Head of caudate nucleus (tissue), 42 donors: ENCODE data around the gene TCP11L2.
A peak's percentile ranks its signal among the peaks of the same experiment; 100 is the strongest.

ENCODE experiments used
- DNase-seq, 42 donors: peaks; one replicate each; pipeline versions ENCODE4 v3.0.0 to v3.0.0-alpha.2; 2020 to 2021; ENCODE audit warnings: mixed read lengths in 7 of 42
- intact Hi-C: fragments of 100-400 bp; cut with DNase I; formaldehyde crosslinking; loops from one replicate; pipeline ENCODE4 v1.15.0; 2022

The TCP11L2 gene

GRCh38 chr12:106329231-106329982, 26.9 kb downstream of the TCP11L2 start:
- peak in 1 of 42 donors; percentile 44 for DNase-seq
- intact Hi-C loops: no loop called here

DNA sequence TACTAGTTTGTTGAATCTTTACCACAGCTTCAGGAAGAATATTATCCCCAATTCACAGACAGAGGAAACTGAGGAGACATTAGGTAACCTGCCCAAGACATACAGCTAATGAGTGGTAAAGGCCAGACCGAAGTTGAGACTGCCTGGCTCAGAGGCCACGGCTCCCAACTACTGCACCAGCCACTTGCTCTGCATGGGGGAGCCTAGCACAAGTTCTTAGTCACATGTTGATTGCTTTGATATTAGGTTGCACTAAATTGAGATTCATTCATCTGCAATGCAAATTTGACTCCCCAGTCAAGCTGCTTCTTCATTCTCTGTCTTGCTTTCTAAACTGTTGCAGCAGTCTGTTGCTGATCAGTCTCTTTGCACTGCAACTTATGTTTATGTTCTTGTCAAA, 29.1 kb downstream of the TCP11L2 start:
- DNase-seq: no peak

GRCh38 chr12:106332536-106332935, 30.0 kb downstream of the TCP11L2 start:
- intact Hi-C loops: no loop called here
- DNase-seq: no peak

More for the DNA sequence above, 29.1 kb downstream of the TCP11L2 start:
- intact Hi-C loops: no loop called here

- no peak for DNase-seq
- intact Hi-C loops: no loop called here
These were observed 30.5 kb downstream of the TCP11L2 start for GRCh38 chr12:106333010-106333409.

DNA sequence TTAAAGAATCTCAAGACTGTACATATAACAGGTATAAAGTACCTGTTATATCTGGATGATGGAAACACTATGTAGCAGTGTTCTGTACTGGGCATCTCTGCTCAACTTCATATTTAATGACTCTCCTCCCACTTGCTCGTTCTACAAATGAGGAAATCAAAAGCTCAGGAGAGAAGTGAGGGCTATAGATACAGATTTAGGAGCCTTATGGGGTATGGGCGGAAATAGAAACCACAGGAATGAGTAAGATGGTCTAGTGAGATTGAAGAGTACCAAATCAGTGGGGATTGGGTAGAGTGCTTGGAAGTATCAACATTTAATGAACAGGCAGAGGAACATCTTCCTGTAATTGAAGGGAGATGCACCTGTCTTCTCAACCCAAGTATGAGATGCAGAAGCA, 31.2 kb downstream of the TCP11L2 start:
- intact Hi-C loops: no loop called here
- no peak for DNase-seq

GRCh38 chr12:106341086-106341877, 38.7 kb downstream of the TCP11L2 start:
- intact Hi-C loops: no loop called here
- DNase-seq: no peak

GRCh38 chr12:106342397-106343213, 40.1 kb downstream of the TCP11L2 start:
- intact Hi-C loops: no loop called here
- peak in 5 of 42 donors; percentile 20 to 50 (median 30) for DNase-seq

DNA sequence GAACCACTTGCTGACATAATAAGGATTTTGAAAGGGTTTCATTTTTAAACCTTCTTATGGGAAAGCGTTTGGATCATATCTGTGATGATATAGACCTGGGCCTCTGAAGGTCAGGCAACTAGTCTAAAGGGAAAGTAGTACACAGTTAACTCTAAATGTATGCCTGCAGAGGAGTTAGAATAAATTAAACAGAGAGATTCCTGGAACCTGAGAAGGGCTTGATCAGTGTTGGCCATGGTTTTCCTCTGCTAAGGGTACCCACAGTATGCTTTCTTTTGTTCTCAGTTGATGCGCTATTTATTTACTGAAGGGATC, 40.6 kb downstream of the TCP11L2 start:
- no peak for DNase-seq
- intact Hi-C loops: no loop called here

DNA sequence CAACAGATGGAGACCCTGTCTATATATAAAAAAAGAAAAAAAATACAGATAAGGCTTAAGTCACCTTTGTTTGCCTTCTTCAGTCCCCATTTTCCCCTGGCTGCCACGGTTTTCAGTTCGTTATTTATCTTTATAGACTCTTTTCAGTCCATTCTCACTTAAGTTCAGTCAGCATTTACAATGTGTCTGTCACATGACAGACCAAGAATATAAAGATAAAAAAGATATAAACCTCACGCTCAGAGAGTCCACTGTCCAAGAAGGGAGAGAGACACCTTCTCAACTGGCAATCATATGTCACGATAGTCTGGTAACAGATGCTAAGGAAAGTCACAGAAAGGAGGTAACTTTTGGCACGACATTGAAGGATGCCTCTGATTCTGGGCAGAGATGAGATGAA, 41.6 kb downstream of the TCP11L2 start:
- intact Hi-C loops: no loop called here

DNA sequence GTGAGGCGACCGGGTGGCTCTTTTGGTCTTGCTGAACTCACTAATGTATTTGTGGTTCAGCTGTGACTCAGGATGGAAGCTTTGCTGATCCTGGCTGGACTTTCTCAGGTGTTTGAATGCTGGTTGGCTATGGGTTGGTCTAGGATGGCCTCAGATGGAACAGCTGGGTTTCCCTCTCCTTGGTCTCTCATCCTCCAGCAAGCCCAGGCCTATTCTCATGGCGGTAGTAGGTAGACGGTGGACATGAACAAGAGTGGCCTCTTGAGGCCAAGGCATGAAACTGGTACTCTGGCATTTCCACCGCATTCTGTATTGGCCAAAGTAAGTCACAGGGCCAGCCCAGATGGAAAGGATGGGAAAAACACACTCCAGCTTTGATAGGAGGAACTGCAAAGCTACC, 43.2 kb downstream of the TCP11L2 start:
- intact Hi-C loops: no loop called here
- DNase-seq: peak in 32 of 42 donors; percentile 15 to 73 (median 40)

More for the DNA sequence above, 41.6 kb downstream of the TCP11L2 start:
- DNase-seq: no peak

- intact Hi-C loops: no loop called here
- no peak for DNase-seq
These were observed 45.9 kb downstream of the TCP11L2 start for GRCh38 chr12:106348411-106348810.

GRCh38 chr12:106353175-106353574, 50.6 kb downstream of the TCP11L2 start:
- DNase-seq: no peak
- intact Hi-C loops: no loop called here

DNA sequence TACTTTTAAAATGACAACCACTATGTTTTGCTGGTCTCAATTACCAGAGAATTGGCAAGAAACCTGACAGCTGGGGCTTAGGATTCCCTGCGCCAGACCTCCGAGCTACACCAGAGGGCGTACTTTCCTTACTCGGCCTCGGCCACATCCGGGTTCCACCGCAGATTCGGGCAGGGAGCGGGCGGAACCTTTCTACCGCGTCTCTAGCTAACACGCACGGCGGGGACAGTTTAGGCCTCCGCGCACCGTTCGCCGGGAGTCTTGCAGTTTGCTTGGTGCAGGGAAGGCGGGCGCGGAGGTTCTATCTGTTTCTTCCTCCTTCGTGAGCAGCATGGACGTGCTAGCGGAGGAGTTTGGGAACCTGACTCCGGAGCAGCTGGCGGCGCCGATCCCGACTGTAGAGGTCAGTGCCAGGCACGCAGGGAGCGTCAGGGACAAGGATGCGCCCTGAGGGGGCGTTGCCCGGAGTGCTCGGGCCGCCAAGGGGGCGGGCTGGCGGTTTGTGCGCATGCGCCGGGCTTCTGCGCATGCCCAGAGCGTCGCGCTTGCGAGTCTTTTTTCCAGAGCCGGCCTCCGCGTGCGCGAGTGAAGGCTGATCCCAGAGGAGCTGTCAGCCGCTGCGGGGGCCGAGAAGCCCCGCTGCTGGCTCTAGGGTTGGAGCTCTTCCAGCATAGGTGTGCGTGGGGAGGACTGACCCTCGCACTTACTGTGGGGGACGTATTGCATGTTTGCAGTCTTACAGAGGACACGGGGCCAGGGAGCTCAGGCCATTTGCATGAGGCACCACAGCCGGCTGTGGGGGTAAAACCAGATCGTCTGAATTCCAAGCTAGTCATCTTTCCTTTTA, 55.2 kb downstream of the TCP11L2 start, which contains the start of gene POLR3B:
POLR3B (plus strand) TSS at position 200 of the 847 bp plus-strand sequence; CDS start at position 332, 132 bp downstream.
- peak; percentile 90 to 98 (median 96) for DNase-seq
- intact Hi-C loops: loop anchor here (2.0 to 5.0 kb wide), 3 partner anchors 53 to 130 kb away; partner anchors contain the start of gene CKAP4

DNA sequence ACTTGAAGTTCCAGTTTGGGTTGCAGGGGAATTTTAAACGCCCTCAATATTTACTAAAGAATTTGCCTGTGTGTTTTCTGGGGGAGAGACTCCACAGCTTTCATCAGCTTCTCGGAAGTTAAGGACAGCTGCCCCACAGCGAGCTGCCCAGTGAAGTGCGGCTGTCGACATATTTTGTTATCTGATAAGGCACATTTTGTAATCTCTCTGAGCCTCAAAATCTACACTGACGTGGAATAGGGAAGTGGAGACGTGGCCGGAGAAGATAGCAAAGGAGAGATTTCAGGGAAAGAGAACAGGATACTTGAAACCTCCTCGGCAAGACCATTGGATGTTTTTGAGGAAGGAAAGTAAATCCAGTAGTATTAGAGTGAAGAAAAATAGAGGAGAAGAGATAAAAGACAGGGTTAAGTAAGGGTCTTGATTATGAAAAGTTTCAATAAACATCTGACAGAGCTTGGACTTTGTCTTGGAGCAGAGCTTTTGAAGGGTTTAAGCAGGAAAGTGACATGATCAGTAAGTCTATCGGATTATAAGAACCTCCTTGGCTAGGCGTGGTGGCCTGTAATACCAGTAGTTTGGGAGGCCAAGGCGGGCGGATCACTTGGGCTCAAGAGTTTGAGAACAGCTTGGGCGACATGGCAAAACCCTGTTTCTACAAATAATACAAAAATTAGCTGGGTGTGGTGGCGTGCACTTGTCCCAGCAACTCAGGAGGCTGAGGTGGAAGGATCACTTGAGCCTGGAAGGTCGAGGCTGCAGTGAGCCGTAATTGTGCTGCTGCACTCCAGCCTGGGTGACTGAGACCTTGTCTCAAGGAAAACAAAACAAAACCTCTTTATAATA, 56.1 kb downstream of the TCP11L2 start:
- DNase-seq: peak in 3 of 42 donors; percentile 9 to 40 (median 27)
- intact Hi-C loops: loop anchor here (5.0 kb wide), 2 partner anchors 111 to 131 kb away; partner anchors contain the start of gene CKAP4

- no peak for DNase-seq
- intact Hi-C loops: loop anchor here (5.0 kb wide), 2 partner anchors 113 to 133 kb away; partner anchors contain the start of gene CKAP4
These were observed 57.3 kb downstream of the TCP11L2 start for GRCh38 chr12:106359646-106360399.

DNA sequence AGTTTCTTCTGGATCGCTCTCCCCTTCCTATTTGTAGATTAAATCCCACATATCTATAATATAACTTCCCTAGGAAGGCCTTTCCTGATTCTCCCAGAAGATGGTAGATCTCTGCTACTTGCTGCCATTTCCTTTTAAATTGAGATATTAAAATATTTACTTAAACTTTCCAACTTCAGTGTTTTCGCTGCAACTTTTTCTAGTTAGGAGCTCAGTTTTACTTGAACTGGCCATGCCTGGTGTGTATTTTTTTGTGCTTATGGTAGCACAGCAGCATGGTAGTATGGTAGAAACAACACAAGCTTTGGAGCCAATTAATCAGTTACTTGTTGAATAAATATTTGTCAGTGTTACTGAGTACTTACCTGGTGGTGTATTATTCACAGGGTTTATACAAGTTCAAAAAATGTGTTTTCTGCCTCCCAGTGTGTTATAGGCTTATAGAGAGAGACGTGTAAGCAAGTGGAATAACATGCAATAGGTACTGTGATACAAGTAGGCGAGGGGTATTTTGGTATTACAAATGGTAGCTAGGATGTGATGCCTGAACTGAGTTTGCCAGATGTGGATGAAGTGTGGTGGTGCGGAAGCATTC, 58.0 kb downstream of the TCP11L2 start:
- intact Hi-C loops: no loop called here
- DNase-seq: no peak
